ENCODE results near the gene PLEKHM1. TPM values are rescaled to one million over a fixed set of nuclear protein-coding genes. Genes with fewer than 3 reads are reported as not detected.

The PLEKHM1 gene
- total and polyA plus RNA-seq, 4 donors, result 11.6 to 30.0 (median 16.8) TPM

- DNase-seq (ENCODE audit: low read depth in 4 of 6, low spot score in 6 of 6), result no peak
- H3K36me3 ChIP-seq (ENCODE audit: control insufficient read depth, insufficient read depth, low read length), result no peaks in the 10 kb centered on the region
- 83% methylated on average over 10 of the region's 10 CpGs for WGBS (ENCODE audit: insufficient coverage)
- no peaks in the 10 kb centered on the region for H3K9me3 ChIP-seq (ENCODE audit: control insufficient read depth, insufficient read depth, low read length)
- H3K27me3 ChIP-seq (ENCODE audit: control insufficient read depth, insufficient read depth, low read length), result no peaks in the 10 kb centered on the region
- peaks cover 14% of the 10 kb centered on the region for H3K4me1 ChIP-seq (ENCODE audit: control insufficient read depth, insufficient read depth, low read length)
- H3K27ac ChIP-seq (ENCODE audit: low read depth, low read length), result no peak overlapping the region
- H3K4me3 ChIP-seq (ENCODE audit: low read depth, low read length), result no peak overlapping the region
These were observed 75.3 kb downstream of the PLEKHM1 start for GRCh38 chr17:45414990-45415881.

- no peak for DNase-seq (ENCODE audit: low read depth in 4 of 6, low spot score in 6 of 6)
- H3K27me3 ChIP-seq (ENCODE audit: control insufficient read depth, insufficient read depth, low read length), result no peaks in the 10 kb centered on the region
- 94% methylated on average over 8 of the region's 9 CpGs for WGBS (ENCODE audit: insufficient coverage)
- H3K27ac ChIP-seq (ENCODE audit: low read depth, low read length), result no peak overlapping the region
- H3K4me3 ChIP-seq (ENCODE audit: low read depth, low read length), result no peak overlapping the region
- peaks cover 19% of the 10 kb centered on the region for H3K4me1 ChIP-seq (ENCODE audit: control insufficient read depth, insufficient read depth, low read length)
- H3K36me3 ChIP-seq (ENCODE audit: control insufficient read depth, insufficient read depth, low read length), result no peaks in the 10 kb centered on the region
- no peaks in the 10 kb centered on the region for H3K9me3 ChIP-seq (ENCODE audit: control insufficient read depth, insufficient read depth, low read length)
These were observed 77.0 kb downstream of the PLEKHM1 start for GRCh38 chr17:45413498-45413923.

GRCh38 chr17:45411348-45412105 is 79.0 kb downstream of the PLEKHM1 start:
- Histone ChIP-seq H3K36me3 (ENCODE audit: control insufficient read depth, insufficient read depth, low read length) (no peaks in the 10 kb centered on the region), H3K4me1 (ENCODE audit: control insufficient read depth, insufficient read depth, low read length) (peaks cover 25% of the 10 kb centered on the region), H3K4me3 (ENCODE audit: low read depth, low read length) (no peak overlapping the region), H3K27me3 (ENCODE audit: control insufficient read depth, insufficient read depth, low read length) (no peaks in the 10 kb centered on the region), H3K27ac (ENCODE audit: low read depth, low read length) (no peak overlapping the region), H3K9me3 (ENCODE audit: control insufficient read depth, insufficient read depth, low read length) (no peaks in the 10 kb centered on the region)
- DNase-seq (ENCODE audit: low read depth in 4 of 6, low spot score in 6 of 6), result no peak
- WGBS (ENCODE audit: insufficient coverage), result 94% methylated on average over 4 of the region's 5 CpGs

GRCh38 chr17:45410144-45411091 is 80.1 kb downstream of the PLEKHM1 start:
- H3K4me3 ChIP-seq (ENCODE audit: low read depth, low read length), result peak overlapping the region; percentile 21
- peaks cover 5% of the 10 kb centered on the region for H3K36me3 ChIP-seq (ENCODE audit: control insufficient read depth, insufficient read depth, low read length)
- no peaks in the 10 kb centered on the region for H3K9me3 ChIP-seq (ENCODE audit: control insufficient read depth, insufficient read depth, low read length)
- peaks cover 32% of the 10 kb centered on the region for H3K4me1 ChIP-seq (ENCODE audit: control insufficient read depth, insufficient read depth, low read length)
- 79% methylated on average over 24 of the region's 24 CpGs for WGBS (ENCODE audit: insufficient coverage)
- no peak for DNase-seq (ENCODE audit: low read depth in 4 of 6, low spot score in 6 of 6)
- peaks cover 9% of the 10 kb centered on the region for H3K27me3 ChIP-seq (ENCODE audit: control insufficient read depth, insufficient read depth, low read length)
- H3K27ac ChIP-seq (ENCODE audit: low read depth, low read length), result no peak overlapping the region

GRCh38 chr17:45409659-45410076 is 80.9 kb downstream of the PLEKHM1 start:
- H3K4me1 ChIP-seq (ENCODE audit: control insufficient read depth, insufficient read depth, low read length), result peaks cover 34% of the 10 kb centered on the region
- DNase-seq (ENCODE audit: low read depth in 4 of 6, low spot score in 6 of 6), result no peak
- 71% methylated on average over 5 of the region's 5 CpGs for WGBS (ENCODE audit: insufficient coverage)
- H3K36me3 ChIP-seq (ENCODE audit: control insufficient read depth, insufficient read depth, low read length), result peaks cover 10% of the 10 kb centered on the region
- no peak overlapping the region for H3K27ac ChIP-seq (ENCODE audit: low read depth, low read length)
- peak overlapping the region; percentile 21 for H3K4me3 ChIP-seq (ENCODE audit: low read depth, low read length)
- H3K9me3 ChIP-seq (ENCODE audit: control insufficient read depth, insufficient read depth, low read length), result no peaks in the 10 kb centered on the region
- H3K27me3 ChIP-seq (ENCODE audit: control insufficient read depth, insufficient read depth, low read length), result peaks cover 9% of the 10 kb centered on the region

GRCh38 chr17:45408611-45409421 is 81.7 kb downstream of the PLEKHM1 start:
- WGBS (ENCODE audit: insufficient coverage), result 56% methylated on average over 8 of the region's 11 CpGs
- no peak overlapping the region for H3K27ac ChIP-seq (ENCODE audit: low read depth, low read length)
- no peak overlapping the region for H3K4me3 ChIP-seq (ENCODE audit: low read depth, low read length)
- no peaks in the 10 kb centered on the region for H3K9me3 ChIP-seq (ENCODE audit: control insufficient read depth, insufficient read depth, low read length)
- H3K36me3 ChIP-seq (ENCODE audit: control insufficient read depth, insufficient read depth, low read length), result peaks cover 18% of the 10 kb centered on the region
- DNase-seq (ENCODE audit: low read depth in 4 of 6, low spot score in 6 of 6), result peak in 1 of 6 donors; percentile 39
- peaks cover 34% of the 10 kb centered on the region for H3K4me1 ChIP-seq (ENCODE audit: control insufficient read depth, insufficient read depth, low read length)
- peaks cover 9% of the 10 kb centered on the region for H3K27me3 ChIP-seq (ENCODE audit: control insufficient read depth, insufficient read depth, low read length)

GRCh38 chr17:45406107-45406506 is 84.4 kb downstream of the PLEKHM1 start:
- Histone ChIP-seq H3K36me3 (ENCODE audit: control insufficient read depth, insufficient read depth, low read length) (peaks cover 34% of the 10 kb centered on the region), H3K4me3 (ENCODE audit: low read depth, low read length) (no peak overlapping the region), H3K27me3 (ENCODE audit: control insufficient read depth, insufficient read depth, low read length) (peaks cover 9% of the 10 kb centered on the region), H3K9me3 (ENCODE audit: control insufficient read depth, insufficient read depth, low read length) (no peaks in the 10 kb centered on the region), H3K27ac (ENCODE audit: low read depth, low read length) (no peak overlapping the region), H3K4me1 (ENCODE audit: control insufficient read depth, insufficient read depth, low read length) (peaks cover 28% of the 10 kb centered on the region)
- WGBS (ENCODE audit: insufficient coverage), result no CpG with 5 or more reads among the region's 7 CpGs
- DNase-seq (ENCODE audit: low read depth in 4 of 6, low spot score in 6 of 6), result no peak

- peaks cover 34% of the 10 kb centered on the region for H3K36me3 ChIP-seq (ENCODE audit: control insufficient read depth, insufficient read depth, low read length)
- 12% methylated on average over 40 of the region's 48 CpGs for WGBS (ENCODE audit: insufficient coverage)
- peak overlapping the region; percentile 9 for H3K4me3 ChIP-seq (ENCODE audit: low read depth, low read length)
- H3K9me3 ChIP-seq (ENCODE audit: control insufficient read depth, insufficient read depth, low read length), result no peaks in the 10 kb centered on the region
- DNase-seq (ENCODE audit: low read depth in 4 of 6, low spot score in 6 of 6), result peak in 1 of 6 donors; percentile 8
- peaks cover 9% of the 10 kb centered on the region for H3K27me3 ChIP-seq (ENCODE audit: control insufficient read depth, insufficient read depth, low read length)
- no peak overlapping the region for H3K27ac ChIP-seq (ENCODE audit: low read depth, low read length)
- peaks cover 23% of the 10 kb centered on the region for H3K4me1 ChIP-seq (ENCODE audit: control insufficient read depth, insufficient read depth, low read length)
These were observed 85.1 kb downstream of the PLEKHM1 start for GRCh38 chr17:45405250-45406086.
